SH-SY5Y (cell line): Measurements from ENCODE around the gene HSP90AB1.

Experiments used
- GATA2 ChIP-seq: IDR thresholded peaks from 2 replicates; pipeline ENCODE4 v1.6.1; 2011; ENCODE audit warnings: mild to moderate bottlenecking, low read depth, low read length
- GATA3 ChIP-seq: IDR thresholded peaks from 2 replicates; pipeline ENCODE4 v1.6.1; 2011; ENCODE audit warnings: low read depth, mild to moderate bottlenecking, low read length, moderate library complexity

DNA sequence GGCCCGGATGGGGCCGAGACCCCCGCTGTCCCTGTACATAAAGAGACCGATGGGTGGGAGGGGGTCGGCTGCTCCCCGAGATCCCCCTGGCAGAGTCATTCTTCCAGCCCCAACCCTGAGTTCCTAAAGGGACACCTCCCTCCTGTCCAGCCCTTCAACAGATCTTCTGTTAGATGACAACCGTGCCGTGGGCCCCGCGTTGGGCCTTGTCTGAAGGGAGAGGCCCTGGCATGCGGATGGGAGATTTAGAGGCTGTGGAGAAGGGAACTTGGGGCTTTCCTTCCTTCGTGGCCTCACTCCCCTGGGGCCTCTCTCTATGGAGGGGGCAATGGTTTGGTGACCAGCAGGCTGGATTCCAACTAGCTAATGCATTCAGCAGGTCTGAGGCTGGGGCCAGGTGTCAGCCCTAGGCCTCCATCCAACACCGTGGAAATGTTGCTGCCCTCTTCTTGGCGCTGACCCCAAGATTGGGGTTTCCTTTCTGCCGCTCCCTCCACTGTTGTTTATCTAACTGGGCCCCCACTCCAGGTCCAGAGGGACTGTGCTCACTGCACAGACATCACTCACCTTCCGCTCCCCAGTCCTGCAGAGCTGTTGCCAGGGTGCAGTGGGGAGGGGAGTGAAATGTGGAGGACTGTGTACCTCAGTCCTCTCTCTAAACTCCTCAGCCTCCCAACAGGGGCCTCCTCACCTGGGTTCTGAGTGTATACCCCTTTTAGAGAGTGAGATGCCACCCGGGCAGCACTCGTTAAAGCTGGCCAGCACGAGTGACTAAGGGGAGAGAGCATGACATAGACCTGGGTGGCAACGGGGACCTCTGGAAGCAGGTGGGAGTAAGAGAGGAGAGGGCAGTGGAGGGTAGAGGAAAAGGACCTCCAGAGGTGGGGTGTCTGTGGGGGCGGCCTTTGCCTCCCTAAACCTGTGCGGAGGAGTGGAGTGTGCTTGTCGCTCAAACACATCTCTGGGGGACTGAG, 30.1 kb downstream of the HSP90AB1 start:
- TF ChIP-seq GATA2 (no peak), GATA3 (no peak)
